ENCODE results near the gene INVS.
"Not testable (repeated sequence)": the region's sequence is repeated elsewhere in the genome, so short reads cannot be mapped to it uniquely, and the experiment has no call there.

INVS gene

DNA sequence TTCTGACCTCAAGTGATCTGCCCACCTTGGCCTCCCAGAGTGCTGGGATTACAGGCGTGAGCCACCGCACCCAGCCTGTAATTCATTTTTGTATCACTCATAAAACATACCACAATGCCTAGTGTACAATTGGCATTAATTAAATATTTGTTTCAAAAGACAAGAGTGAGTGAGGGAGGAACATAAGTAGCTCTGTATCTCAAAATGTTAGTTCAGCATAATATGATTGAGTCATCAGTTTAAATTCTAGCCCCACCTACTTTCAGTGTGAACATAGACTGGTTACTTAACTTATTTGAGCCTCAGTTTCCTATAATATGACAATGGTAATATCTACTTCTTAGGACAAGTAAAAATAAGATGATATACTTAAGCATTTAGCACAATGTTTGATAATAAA lies 26.9 kb downstream of the INVS start:
- no peak for DNase-seq

DNA sequence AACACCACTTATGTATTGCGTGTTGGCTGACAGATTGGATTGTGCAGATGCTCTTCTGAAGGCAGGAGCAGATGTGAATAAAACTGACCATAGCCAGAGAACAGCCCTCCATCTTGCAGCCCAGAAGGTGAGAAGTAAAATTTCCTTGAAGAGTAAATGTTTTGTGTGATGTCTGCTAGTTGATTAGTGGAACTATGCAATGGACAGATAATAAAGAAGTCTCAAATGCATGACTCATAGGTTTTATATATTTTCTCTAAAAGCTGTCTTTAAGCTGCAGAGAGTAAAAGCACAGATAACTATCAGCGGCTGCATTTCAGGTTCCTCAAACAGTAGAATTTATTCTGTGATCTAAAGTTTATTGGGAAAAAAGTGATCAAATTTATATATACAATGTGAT lies 27.4 kb downstream of the INVS start:
- DNase-seq = no peak

DNA sequence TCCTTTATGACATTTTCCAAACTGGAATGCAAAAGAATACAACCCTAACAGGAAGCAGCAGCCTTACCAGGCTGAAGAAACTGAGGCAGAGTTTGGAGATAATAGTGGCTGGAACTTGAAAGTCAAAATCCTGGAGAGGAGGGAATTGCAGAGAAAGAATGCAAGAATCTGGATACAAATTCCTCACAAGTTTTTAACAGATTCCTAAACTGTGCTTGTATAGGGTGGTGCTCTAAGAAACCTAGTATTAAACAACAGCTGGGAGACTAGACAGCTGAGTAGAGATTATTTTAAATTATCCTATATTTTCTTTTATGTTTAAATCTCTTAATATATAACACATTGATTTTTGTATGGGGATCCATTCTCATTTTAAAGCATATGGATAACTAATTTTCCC lies 30.7 kb downstream of the INVS start:
- DNase-seq = no peak

DNA sequence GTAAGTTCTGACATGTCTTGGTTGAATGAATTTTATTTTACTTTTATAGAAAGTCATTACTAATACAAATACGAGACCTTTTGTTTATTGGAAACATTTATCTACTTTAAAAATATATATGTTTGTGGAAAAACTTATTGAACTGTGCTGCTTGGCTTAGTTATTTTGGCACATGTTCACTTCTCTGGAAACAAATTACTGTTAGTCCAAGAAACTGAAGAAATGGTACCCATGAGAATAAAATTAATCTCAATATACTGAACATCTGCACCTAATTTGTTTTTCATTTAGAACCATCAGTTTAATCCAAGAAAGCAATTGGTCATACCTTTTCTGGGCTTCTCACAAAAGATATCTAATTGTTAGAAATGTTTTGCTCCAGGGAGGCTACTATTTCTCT lies 32.2 kb downstream of the INVS start:
- DNase-seq = no peak

DNA sequence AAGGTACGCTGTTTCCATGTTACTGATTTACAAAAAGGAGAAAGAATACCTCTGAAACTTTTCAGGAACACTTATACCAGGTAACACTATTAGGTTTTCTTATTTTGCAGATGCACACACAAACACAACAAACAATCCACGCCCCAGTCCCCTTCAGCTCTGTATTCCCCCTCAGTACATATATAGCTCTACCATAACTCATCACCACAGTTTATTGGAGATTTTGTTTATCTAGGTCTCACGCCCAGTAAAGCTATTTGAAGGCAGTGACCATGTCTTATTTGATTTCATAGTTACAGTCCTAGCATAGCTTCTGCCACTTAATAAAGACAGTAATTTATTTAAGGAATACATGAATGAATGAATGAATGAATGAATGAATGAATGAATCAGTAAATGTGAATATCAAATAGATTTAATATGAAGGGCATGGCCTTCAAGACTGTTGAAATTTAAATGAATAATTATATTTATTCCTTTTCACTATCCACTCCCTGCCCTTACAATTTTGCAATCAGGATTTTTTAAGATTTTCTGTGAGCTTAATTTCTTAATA lies 32.9 kb downstream of the INVS start:
- DNase-seq = no peak

DNA sequence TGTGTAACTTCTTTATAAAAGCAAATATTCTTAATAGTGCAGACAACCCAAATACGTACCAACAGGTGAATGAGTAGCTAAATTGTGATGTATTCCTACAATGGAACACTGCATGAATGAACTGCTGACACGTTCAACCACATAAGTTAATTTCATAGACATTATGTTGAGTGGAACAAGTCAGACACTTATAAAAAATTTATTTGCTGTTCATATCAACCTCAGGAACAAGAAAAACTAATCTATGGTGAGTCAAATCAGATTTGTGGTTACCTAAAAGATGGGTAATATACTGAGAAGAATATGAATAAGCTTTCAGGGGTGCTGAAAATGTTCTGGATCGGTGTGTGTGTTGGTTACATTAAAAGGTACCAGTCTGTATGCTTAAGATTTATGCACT lies 35.7 kb downstream of the INVS start:
- DNase-seq = no peak

DNA sequence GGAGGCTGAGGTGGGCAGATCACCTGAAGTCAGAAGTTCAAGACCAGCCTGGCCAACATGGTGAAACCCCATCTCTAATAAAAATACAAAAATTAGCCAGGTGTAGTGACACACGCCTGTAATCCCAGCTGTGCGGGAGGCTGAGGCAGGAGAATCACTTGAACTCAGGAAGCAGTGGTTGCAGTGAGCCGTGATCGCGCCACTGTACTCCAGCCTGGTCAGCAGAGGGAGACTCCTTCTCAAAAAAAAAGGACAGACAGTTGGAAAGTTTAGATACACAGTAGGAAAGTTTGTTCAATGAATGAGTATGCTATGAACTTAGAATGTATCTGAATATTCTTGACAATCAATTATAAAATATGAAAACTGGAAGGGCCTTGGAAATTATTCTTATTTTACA lies 37.8 kb downstream of the INVS start:
- DNase-seq = not testable (repeated sequence)

DNA sequence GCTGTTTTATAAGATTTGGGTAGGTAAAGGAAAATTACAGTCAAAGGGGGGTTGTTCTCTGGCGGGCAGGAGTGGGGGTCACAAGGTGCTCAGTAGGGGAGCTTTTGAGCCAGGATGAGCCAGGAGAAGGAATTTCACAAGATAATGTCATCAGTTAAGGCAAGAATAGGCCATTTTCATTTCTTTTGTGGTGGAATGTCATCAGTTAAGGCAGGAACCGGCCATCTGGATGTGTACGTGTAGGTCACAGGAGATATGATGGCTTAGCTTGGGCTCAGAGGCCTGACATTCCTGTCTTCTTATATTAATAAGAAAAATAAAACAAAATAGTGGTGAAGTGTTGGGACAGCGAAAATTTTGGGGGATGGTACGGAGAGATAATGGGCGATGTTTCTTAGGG lies 41.3 kb downstream of the INVS start:
- DNase-seq = not testable (repeated sequence)

DNA sequence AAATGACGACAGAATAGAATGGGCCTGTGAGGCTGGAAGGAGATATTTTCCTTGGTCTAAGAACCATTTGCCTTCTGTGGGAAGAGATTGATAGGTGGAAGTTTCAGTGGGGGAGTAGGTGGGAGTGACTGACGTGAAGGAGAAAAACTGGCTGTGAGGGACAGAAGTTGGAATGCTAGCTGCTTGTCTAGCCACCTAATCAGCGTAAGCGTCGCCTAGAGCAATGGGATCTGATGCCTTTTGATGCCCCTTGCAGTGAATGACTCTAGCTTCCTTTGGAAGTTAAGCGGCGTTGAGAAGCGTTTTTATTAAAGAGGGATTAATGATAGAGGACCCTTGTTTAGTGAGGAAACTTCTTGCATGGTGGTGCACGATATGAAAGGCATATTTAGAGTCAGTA lies 42.8 kb downstream of the INVS start:
- not testable (repeated sequence) for DNase-seq

DNA sequence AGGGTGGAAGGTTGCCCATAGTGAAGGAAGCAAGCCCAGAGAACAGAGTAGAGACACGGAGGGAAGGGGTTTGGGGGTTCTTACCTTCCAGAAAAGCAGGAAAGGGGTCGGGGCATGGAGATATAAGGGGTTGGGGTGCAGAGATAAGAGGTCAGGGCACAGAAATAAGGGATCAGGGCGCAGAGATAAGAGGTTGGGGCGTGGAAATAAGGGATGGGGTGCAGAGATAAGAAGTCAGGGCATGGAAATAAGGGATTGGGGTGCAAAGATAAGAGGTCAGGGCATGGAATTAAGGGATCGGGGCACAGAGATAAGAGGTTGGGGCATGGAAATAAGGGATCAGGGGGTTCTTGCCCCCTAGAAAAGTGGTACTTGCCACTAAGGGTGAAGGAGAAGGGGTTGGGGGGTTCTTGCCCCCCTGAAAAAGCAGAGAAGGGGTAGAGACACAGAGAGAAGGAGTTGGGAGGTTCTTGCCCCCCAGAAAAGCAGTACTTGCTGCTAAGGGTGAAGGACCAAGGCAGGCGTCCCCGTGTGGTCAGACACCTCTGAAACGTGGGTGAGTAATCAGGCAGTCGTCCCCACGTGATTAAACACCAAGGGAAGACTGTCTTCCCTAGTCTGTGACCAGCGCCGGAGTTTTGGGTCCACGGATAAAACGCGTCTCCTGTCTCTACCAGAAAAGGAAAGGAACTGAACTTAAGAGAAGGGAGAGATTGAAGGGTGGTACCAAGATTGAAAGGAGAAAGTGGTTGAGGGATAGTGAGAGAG lies 46.3 kb downstream of the INVS start:
- DNase-seq = not testable (repeated sequence)

DNA sequence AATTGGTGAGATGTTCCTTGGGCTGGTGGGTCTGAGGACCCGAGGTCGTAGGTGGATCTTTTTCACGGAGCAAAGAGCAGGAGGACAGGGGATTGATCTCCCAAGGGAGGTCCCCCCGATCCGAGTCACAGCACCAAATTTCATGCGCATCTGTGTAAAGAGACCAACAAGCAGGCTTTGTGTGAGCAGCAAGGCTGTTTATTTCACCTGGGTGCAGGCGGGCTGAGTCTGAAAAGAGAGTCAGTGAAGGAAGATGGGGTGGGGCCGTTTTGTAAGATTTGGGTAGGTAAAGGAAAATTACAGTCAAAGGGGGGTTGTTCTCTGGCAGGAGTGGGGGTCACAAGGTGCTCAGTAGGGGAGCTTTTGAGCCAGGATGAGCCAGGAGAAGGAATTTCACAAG lies 46.9 kb downstream of the INVS start:
- DNase-seq = not testable (repeated sequence)

DNA sequence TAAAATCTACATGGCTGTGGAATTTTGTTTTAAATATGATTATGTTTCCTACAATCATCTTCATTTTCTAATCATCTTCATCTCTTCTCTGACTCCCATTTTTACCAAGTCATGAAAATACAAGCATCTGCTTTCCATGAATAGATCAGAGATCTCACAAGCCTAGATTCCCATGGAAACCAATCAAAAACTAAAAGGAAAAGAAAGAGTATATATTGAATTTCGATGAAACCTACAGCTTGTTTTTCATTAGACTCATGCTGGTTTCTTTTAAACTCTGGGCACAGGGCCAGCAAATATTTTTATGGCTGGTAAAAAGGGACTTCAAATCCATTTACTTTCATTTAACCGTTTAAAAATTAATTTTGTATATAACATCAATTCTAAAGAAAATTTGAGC lies 51.2 kb downstream of the INVS start:
- no peak for DNase-seq

DNA sequence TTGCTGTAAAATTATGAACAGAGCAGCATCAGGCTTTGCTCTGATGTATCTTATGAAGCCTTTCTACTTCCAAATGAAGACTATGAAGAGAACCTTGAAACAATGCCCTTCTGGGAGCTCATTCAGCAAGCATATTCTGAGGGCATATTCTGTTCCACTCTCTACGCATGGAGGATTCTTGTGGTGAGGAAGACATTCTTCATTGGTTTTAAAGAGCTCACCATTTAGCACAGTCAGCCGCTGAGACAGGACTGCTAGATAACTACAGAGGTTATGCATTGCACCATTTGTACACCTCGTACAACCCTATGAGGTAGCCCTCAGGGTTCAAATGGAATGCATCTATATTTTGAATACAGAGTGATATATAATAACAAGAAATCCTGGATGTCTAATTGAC lies 61.0 kb downstream of the INVS start:
- DNase-seq = no peak

DNA sequence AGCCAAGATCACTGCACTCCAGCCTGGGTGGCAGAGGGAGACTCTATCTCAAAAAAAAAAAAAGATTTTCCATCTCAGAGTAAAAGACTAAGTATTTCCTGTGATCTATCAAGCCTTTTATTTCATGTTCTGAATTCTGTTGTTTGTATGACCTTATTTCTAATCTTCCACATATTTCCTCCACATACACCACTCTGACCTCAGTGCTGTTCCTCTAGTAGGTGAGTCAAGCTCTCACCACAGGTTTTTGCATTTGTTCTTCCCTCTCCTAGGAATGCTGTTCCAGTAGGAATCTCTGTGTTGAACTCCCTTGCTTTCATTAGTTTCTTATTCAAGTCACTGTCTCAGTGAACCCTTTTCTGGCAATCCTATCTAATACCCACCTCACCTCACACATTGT lies 68.1 kb downstream of the INVS start:
- no peak for DNase-seq

DNA sequence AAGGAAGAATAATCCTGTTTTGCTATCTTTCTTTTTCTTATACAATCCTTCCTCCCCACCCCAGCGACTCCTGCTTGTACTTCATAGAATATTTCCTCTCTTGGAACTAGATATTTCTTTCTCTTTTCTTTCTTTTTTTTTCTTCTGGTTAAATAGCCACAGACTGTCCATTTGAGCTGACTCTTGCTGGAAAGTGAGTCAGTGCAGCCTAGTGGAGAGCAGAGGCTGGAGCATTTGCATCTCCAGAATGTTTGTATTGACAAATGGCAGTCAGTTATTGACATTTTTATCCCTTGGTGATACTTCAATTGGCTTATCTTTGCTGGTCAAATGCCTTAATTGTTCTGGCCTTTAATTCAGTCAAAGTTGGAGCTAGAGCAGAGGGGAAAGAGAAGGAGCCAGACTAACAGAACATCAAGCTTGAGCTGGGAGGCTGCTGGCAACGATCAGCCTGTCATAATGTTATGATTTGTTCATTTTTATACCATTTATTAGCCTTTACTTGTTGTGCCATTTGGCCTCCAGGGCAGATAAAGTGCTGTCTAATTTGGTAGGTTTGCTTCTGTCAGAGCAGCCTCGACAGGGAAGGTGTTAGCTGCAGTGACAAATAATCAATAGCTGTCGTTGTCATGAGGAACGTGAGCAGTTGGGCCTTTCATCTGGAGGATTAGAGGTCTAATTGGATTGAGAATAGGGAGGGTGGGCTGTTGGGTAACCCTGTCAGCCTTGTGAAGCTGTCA lies 69.0 kb downstream of the INVS start:
- DNase-seq = no peak

DNA sequence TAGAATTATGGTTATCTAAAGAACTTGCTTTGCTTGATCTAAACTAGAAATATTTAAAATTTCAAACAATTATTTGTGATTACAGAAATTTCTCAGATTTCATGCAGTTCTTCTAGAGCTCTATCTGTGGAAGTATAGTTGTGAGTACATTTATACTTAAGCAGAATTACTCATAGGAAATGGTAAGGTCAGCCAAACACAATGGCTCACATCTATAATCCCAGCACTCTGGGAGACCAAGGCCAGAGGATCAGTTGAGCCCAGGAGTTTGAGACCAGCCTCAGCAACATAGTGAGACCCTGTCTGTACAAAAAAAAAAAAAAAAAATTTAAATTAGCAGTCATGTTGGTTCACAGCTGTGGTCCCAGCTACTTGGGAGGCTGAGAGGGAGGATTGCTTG lies 71.0 kb downstream of the INVS start:
- DNase-seq = no peak

DNA sequence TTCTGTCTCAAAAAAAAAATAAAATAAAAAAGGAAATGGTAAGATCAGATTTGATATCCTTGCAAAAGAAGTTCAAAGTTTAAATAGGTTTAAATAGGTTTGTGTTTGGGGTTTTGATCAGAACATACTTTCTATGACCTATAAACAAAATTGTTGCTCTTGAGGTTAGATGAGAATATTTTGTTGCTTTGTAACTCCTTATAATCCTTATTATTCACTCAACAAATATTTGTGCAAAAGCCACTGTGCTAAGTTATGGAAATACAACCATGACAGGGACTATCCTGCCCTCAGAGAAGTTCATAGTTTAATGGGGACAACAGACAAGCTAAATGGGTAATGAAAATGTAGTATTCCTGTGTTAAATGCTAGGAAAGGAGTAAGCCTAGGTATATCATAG lies 71.5 kb downstream of the INVS start:
- no peak for DNase-seq

DNA sequence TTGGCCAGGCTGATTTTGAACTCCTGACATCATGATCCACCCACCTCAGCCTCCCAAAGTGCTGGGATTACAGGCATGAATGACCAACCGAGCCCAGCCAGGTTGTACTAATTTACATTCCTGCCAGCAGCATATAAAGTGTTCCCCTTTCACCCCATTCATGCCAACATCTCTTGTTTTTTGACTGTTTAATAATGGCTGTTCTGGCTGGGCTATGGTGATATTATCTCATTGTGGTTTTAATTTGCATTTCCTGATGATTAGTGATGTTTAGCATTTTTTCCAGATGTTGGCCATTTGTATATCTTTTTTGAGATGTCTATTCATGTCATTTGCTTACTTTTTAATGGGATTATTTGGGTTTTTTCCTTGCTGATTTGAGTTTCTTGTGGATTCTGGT lies 87.3 kb downstream of the INVS start:
- no peak for DNase-seq

DNA sequence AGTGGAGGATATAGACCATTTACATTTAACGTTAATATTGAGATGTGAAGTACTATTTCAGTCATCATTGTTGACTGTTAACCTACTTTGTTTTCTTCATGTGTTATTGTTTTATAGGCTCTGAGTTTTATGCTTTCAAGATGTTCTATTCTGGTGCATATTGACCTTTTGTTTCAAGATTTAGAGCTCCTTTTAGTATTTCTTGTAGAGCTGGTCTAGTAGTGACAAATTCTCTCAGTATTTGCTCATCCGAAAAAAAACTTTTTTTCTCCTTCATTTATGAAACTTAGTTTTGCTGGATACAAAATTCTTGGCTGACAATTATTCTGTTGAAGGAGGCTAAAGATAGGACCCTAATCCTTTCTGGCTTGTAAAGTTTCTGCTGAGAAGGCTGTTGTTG lies 91.3 kb downstream of the INVS start:
- no peak for DNase-seq

DNA sequence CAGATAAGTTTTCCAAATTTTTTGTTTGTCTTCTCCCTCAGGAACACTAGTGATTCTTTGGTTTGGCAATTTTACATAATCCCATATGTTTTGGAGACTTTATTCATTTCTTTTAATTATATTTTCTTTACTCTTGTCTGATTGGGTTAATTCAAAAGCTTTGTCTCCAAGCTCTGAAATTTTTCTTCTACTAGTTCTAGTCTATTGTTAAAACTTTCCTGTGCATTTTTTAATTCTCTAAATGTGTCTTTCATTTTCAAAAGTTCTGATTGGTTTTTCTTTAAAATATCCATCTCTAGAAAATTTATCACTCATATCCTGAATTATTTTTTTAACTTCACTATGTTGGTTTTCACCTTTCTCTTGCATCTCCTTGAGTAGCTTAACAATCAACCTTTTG lies 92.2 kb downstream of the INVS start:
- no peak for DNase-seq

DNA sequence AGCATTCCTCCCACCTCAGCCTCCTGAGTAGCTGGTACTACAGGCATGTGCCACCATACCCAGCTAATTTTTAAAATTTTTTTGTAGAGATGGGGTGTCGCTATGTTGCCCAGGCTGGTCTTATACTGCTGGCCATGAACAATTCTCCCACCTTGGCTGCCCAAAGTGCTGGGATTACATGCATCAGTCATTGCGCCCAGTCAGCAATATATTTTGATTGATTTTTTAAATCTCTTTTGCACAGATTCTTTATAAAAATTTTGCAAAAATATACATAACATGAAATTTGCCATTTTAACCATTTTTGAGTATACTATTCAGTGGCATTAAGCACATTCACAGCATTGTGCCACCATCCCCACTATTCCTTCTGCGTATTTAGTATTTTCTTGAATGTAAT lies 94.0 kb downstream of the INVS start:
- no peak for DNase-seq

DNA sequence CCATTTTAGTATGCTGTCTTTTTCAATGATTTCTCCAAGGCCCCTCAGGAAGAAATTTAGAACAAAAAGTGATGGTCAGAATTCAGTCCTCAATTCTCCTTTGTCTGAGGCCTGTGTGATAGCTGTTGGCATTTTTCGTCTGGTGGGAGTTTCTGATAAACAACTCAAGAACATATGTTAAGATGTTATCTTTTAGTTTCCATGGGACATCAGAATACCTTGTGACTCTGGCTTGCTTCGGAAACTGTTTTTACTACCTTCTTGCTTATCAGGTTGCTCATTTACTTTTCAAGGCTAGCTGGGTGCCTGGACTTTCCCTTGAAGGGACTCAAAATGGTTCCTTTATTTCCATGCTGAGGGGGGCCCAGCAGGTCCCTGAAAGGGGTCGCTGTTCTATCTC lies 97.2 kb downstream of the INVS start:
- no peak for DNase-seq

DNA sequence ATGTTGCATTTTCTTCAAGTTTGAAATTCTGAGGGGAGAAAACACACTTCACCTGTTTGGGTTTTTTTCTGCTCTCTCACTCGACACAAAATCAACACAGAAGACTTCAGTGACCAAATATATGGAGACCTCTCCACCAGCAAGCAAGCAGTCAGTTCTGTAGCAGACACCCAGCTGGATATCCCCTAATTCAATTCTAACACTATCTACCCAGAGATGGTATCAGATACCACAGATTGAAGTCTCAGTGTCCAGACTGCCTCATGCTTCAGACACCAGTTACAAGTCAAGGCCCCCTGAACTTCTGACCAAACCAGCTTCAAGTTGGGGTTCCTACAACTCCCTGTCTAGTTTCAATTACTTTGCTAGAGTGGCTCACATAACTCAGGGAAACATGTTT lies 97.8 kb downstream of the INVS start:
- DNase-seq = no peak

DNA sequence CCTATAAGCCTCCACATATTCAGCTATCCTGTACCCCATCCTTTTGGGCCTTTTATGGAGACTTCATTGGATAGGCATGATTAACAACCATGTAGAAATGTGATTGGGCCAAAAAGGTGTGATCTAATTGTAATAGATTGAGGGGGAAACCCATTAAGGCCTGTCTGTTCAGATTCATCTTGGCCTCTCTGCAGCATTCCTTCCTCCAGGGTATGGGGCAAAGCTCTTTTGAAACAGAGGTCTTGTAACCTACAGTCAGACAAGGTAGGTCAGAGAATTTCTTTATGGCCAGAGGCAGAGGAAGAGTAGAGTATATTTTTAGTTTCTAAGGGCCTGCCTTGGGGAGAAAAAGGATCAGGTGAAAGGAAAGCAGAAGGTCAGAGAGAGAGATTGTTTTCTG lies 98.5 kb downstream of the INVS start:
- DNase-seq = no peak

DNA sequence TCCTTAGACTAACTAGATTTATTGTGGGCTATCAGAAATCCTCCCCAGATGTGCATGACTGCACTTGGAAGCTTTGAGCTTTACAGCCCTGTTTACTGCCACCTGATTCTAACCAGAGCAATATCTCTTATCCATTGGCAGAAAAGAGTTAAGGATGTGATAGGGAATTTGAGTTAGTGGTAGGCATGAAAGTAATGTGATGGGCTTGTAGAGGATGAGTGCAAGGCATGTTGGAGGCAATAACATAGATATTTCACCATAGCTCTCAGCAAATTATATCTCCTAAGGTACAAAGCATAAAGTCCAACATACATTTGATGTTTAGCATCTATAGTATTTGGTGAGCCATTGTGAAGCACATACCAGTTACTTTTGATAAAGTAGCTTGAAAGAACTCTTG lies 103.8 kb downstream of the INVS start:
- DNase-seq = no peak

Measured in activated CD4-positive, CD25-positive, alpha-beta regulatory T cell (primary cell).